SU-DHL-6 (cell line): ENCODE results near the gene ZNF74.

ENCODE experiments used
- H2AFZ ChIP-seq: fragments of 200-600 bp; sonication (generic); 2 replicates; pipeline ENCODE4 v1.6.1; 2014; ENCODE audit warnings: low read depth, mild to moderate bottlenecking, moderate library complexity, mixed read lengths, antibody characterized with exemption, low read length; ENCODE audit not compliant: severe bottlenecking
- H3F3A ChIP-seq: fragments of 200-600 bp; shearing (Covaris generic); 2 replicates; pipeline ENCODE4 v1.6.0; 2016; ENCODE audit warnings: antibody characterized with exemption, mild to moderate bottlenecking; ENCODE audit not compliant: insufficient read depth
- H3K27ac ChIP-seq: fragments of 200-600 bp; sonication (generic); 2 replicates; pipeline ENCODE4 v1.5.1; 2016; ENCODE audit warnings: low read depth, mild to moderate bottlenecking, low read length, moderate library complexity, mixed read lengths
- H3K27me3 ChIP-seq: fragments of 200-600 bp; sonication (generic), shearing (Covaris generic); 2 replicates; pipeline ENCODE4 v1.6.0; 2014; ENCODE audit warnings: mild to moderate bottlenecking, low read length
- H3K36me3 ChIP-seq: fragments of 200-600 bp; sonication (generic); 2 replicates; pipeline ENCODE4 v1.6.1; 2014; ENCODE audit warnings: mild to moderate bottlenecking, low read length, mixed read lengths
- H3K4me2 ChIP-seq: fragments of 300-600, 200-600 bp; shearing (Covaris generic), sonication (generic); 2 replicates; pipeline ENCODE4 v1.6.0; 2014; ENCODE audit warnings: low read length, low read depth, mild to moderate bottlenecking; ENCODE audit not compliant: poor library complexity, severe bottlenecking
- H3K4me3 ChIP-seq: fragments of 200-600 bp; sonication (generic); 2 replicates; pipeline ENCODE4 v1.5.1; 2014; ENCODE audit warnings: antibody characterized with exemption, low read length, mild to moderate bottlenecking, mixed read lengths; ENCODE audit not compliant: insufficient read depth, poor library complexity, severe bottlenecking
- H3K79me2 ChIP-seq: fragments of 200-600 bp; sonication (generic); 2 replicates; pipeline ENCODE4 v1.6.1; 2014; ENCODE audit warnings: mild to moderate bottlenecking, low read length, moderate library complexity; ENCODE audit not compliant: insufficient read depth
- H3K9ac ChIP-seq: fragments of 200-600 bp; sonication (generic); 2 replicates; pipeline ENCODE4 v1.7.0; 2014; ENCODE audit warnings: mild to moderate bottlenecking, low read length
- H3K9me2 ChIP-seq: fragments of 200-600 bp; sonication (generic); replicated peaks from 2 replicates; pipeline ENCODE4 v1.6.1; 2014; ENCODE audit warnings: low read length; ENCODE audit not compliant: insufficient read depth
- H3K9me3 ChIP-seq: fragments of 200-600 bp; sonication (generic); 2 replicates; pipeline ENCODE4 v1.6.1; 2014; ENCODE audit warnings: low read length, mixed read lengths; ENCODE audit not compliant: insufficient read depth
- H4K20me1 ChIP-seq: fragments of 200-600 bp; sonication (generic); 2 replicates; pipeline ENCODE4 v1.6.1; 2014; ENCODE audit warnings: low read depth, mild to moderate bottlenecking, antibody characterized with exemption, low read length, moderate library complexity, mixed read lengths
- CTCF ChIP-seq: fragments of 200-600 bp; sonication (generic); IDR thresholded peaks from one replicate; pipeline ENCODE4 v1.5.1; 2017; ENCODE audit warnings: antibody characterized with exemption, mild to moderate bottlenecking, low read length, moderate library complexity; ENCODE audit not compliant: insufficient read depth, poor library complexity, severe bottlenecking
- EZH2phosphoT487 ChIP-seq: fragments of 200-600 bp; sonication (generic), shearing (Covaris generic); conservative IDR thresholded peaks from 2 replicates; pipeline ENCODE4 v1.6.1; 2018; ENCODE audit warnings: mild to moderate bottlenecking, antibody characterized with exemption, low read length, moderate library complexity, mixed read lengths

Gene ZNF74

GRCh38 chr22:20423906-20424551 is 30.1 kb downstream of the ZNF74 start:
- Histone ChIP-seq H3K9me3 (no peaks in the 10 kb centered on the region), H3K27me3 (no peaks in the 10 kb centered on the region), H3K27ac (no peak overlapping the region), H3K79me2 (no peaks in the 10 kb centered on the region), H3K4me2 (no peak overlapping the region), H3F3A (no peaks in the 10 kb centered on the region), H3K9me2 (no peaks in the 10 kb centered on the region), H3K36me3 (no peaks in the 10 kb centered on the region), H2AFZ (no peak overlapping the region), H3K9ac (no peak overlapping the region), H4K20me1 (no peaks in the 10 kb centered on the region), H3K4me3 (no peak overlapping the region)
- no peak for TF ChIP-seq EZH2phosphoT487
- TF ChIP-seq CTCF, result no peak

GRCh38 chr22:20424568-20424931 is 30.6 kb downstream of the ZNF74 start:
- H3K4me3 ChIP-seq, result no peak overlapping the region
- no peak overlapping the region for H3K4me2 ChIP-seq
- H3K27ac ChIP-seq, result no peak overlapping the region
- H3K9me3 ChIP-seq, result no peaks in the 10 kb centered on the region
- no peak overlapping the region for H2AFZ ChIP-seq
- H3K27me3 ChIP-seq, result no peaks in the 10 kb centered on the region
- H3K79me2 ChIP-seq, result no peaks in the 10 kb centered on the region
- no peaks in the 10 kb centered on the region for H4K20me1 ChIP-seq
- no peaks in the 10 kb centered on the region for H3F3A ChIP-seq
- no peaks in the 10 kb centered on the region for H3K36me3 ChIP-seq
- no peak overlapping the region for H3K9ac ChIP-seq
- TF ChIP-seq EZH2phosphoT487 (no peak), CTCF (no peak)
- no peaks in the 10 kb centered on the region for H3K9me2 ChIP-seq

- no peak overlapping the region for H2AFZ ChIP-seq
- H3K27ac ChIP-seq, result no peak overlapping the region
- no peaks in the 10 kb centered on the region for H3K79me2 ChIP-seq
- H3K27me3 ChIP-seq, result no peaks in the 10 kb centered on the region
- H3K36me3 ChIP-seq, result no peaks in the 10 kb centered on the region
- TF ChIP-seq EZH2phosphoT487 (no peak), CTCF (no peak)
- no peaks in the 10 kb centered on the region for H3F3A ChIP-seq
- H3K4me3 ChIP-seq, result no peak overlapping the region
- no peaks in the 10 kb centered on the region for H3K9me3 ChIP-seq
- H3K4me2 ChIP-seq, result no peak overlapping the region
- no peaks in the 10 kb centered on the region for H4K20me1 ChIP-seq
- H3K9me2 ChIP-seq, result no peaks in the 10 kb centered on the region
- no peak overlapping the region for H3K9ac ChIP-seq
Measured at GRCh38 chr22:20424932-20425565, 31.1 kb downstream of the ZNF74 start.
